GM21360 (cell line): ENCODE data around the gene MPV17L2.
A peak's percentile ranks its signal among the peaks of the same experiment; 100 is the strongest.
"Not testable (repeated sequence)": the region's sequence is repeated elsewhere in the genome, so short reads cannot be mapped to it uniquely, and the experiment has no call there.

Source experiments
- ATAC-seq: cut with Tn5 transposase; IDR thresholded peaks from one replicate; pipeline ENCODE4 v1.9.1; 2021; ENCODE audit warnings: mild to moderate bottlenecking, moderate library complexity; ENCODE audit not compliant: unreplicated experiment

MPV17L2 gene

DNA sequence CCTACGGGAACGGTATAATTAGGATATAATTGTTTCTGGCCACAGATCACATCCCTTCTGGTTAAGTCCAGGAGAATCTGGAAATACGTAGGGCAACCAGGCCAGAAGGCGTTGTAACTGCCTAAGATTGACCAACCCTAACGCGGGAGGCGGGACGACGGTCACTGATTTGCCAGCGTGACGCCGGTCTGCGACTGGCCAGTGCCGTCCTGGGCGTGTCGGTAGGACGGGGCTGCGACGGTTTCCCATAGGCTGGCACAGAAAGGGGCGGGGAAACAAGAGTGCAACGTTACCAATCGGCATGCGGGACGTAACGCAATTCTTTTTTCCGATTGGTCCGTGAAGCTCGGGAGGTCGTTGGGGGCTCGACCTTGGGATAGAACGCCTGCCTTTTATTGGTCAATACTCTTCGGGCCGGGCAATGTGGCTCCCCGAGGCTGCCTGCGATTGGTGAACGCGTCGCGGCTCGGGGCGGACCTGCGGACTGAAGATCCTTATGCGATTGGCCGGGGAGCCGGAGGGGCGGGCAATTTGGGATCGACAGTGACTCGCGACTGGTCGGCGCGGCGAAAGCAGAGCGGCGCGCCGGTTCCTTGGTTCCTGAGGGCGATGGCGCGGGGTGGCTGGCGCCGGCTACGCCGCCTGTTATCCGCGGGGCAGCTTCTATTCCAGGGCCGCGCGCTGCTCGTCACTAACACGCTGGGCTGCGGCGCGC lies at the start of gene MPV17L2:
Gene MPV17L2, plus strand, starts transcription at position 546 of the 715 bp plus-strand sequence. Its CDS starts 64 bp downstream, at position 610.
- ATAC-seq = peak; percentile 74

DNA sequence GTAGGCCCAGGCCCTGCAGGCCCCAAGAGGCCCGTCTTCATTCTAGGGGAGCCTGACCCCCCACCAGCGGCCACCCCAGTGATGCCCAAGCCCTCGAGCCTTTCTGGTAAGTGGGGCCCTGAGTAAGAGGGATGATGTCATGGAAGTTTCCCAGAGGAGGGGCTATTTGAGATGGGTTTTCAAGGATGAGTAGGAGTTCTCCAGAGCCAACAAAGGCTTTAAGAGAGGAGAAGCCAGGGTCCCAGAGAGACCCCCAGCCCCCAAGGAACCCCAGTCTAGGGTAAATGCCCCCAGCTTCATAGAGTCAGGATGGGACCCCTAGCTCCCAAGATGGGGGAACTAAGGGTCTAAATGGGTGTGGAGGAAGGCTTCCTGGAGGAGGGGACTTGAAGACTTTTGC lies 49.1 kb upstream of the MPV17L2 start:
- no peak for ATAC-seq

DNA sequence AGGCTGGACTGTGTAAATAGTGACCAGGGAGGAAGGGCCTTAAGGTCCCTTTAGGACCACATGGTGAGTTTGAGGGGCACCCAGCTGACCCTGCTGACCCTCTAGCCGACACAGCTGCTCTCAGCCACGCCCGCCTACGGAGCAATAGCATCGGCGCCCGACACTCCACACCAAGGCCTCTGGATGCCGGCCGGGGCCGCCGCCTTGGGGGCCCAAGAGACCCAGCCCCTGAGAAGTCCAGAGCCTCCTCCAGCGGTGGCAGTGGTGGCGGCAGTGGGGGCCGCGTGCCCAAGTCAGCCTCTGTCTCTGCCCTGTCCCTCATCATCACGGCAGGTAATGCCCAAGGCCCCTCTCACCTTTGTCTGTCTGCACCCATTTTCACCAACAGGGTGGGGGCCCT lies 48.7 kb upstream of the MPV17L2 start:
- ATAC-seq = no peak

DNA sequence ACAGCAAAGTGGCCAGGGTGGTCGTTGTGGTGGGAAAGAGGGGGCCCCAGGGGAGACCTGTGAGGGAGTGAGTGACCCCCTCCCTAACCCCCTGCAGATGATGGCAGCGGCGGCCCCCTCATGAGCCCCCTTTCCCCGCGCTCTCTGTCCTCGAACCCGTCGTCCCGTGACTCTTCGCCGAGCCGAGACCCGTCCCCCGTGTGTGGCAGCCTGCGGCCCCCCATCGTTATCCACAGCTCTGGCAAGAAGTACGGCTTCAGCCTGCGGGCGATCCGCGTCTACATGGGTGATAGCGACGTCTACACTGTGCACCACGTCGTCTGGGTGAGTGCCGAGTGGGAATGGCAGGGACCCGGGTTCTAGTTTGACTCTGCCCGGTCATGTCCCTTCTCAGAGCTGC lies 48.1 kb upstream of the MPV17L2 start:
- ATAC-seq = no peak

DNA sequence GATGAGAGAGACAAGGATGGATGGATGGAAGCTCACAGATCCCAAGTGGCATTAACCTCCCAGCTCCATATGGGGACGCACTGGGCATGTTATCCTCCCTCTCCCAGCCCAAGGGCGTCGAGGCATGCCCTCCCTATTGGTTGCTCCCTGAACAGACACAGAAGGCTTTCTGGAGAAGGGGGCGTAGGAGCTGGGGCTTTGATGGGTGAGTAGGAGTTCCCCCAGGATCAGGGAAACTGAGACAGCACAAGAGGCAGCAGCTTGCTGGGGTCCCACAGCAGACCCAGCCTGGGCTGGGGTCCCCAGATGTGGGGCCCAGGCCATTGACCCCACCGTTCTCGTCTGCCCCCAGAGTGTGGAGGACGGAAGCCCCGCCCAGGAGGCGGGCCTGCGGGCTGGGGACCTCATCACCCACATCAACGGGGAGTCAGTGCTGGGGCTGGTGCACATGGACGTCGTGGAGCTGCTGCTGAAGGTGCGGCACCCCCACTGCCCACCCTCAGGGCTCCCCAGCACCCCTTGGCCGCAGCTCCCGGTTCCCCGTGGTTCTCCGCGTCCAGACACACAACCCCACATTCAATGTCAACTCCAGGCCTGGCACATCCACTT lies 47.5 kb upstream of the MPV17L2 start:
- no peak for ATAC-seq

DNA sequence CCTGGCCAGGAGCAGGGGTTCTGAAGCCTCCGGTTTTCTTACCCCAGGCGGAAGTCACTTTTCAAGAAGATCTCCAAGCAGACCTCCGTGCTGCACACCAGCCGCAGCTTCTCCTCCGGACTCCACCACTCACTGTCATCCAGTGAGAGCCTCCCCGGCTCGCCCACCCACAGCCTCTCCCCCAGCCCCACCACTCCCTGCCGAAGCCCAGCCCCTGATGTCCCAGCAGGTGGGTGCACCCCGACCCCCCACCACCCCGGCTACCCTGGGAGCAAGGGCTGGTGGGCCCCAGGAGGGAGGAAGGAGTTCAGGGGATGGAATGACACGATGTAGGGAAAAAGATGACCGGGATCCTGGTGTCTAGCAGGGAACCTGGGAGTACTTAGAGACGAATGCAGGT lies 45.6 kb upstream of the MPV17L2 start:
- no peak for ATAC-seq

DNA sequence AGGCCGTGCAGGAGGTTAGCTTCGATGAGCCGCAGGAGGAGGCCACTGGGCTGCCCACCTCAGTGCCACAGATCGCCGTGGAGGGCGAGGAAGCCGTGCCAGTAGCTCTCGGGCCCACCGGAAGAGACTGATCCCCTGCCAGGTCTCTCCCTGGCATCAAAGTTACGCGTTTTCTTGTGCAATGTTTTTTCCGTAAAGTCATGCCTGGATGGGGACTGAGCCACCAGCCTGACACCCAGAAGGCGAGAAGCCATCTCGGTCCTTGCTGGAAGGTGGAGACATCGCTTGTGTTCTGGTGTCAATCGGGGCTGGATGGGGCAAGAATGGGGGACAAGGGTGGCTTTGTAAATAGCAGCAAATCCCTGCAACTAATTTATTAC lies 43.4 kb upstream of the MPV17L2 start:
- ATAC-seq = no peak

DNA sequence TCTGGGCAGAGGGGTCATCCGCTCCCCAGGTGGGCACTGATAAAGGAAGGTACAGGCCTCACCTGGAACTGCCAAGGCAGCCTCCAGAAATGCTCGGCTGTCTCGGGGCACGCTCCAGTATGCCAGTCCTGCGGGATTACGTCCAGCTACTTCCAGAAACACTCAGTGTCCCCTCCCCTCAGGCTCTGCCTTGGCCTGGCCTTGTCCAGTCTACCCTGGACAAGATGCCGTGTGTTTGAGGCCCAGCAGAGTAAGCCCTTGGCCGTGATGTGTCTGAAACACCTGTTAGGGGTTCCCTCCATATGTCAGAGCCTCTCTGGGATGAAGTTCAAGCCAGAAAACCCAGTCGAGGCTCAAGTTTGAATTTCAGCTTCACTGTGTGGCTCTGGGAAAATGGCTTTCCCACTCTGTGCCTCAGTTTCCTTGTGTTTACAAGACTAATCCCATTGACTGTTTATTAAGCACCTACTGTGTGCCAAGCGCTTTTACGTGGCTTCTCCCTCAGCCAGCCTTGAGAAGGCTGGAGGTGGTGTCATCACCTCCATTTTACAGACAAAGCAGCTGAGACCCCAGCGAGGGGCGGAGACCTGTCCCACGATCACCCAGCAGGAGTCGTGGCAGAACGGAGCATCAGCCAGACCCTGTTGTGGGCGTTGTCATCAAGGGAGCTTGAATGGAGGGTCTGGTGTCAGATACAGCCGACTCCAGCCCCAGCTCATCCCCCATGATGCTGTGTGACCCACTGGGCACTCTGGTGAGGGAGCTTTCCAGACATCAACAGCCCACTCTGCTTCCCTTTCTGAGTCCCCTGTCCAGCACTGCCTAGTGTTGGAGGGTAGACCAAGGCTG lies 42.0 kb upstream of the MPV17L2 start:
- ATAC-seq = no peak

DNA sequence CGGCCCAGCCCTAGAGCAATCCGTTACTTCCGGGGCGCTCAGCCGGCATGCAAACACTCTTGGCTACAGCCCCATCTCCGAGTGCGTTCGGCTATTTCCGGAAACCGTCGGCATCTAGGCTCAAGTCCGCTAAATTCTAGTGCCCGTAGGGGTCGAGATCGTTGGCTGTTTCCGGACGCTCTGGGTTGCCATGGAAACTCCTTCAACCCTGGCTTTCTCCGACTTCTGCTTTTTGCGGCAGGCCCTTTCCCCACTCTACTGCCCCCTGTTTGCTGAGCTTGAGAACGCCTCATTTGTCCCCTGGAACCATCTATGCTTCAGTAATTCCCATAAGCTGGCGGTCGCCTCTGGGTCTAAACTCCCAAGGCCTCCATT lies 40.6 kb upstream of the MPV17L2 start:
- ATAC-seq = peak; percentile 50

DNA sequence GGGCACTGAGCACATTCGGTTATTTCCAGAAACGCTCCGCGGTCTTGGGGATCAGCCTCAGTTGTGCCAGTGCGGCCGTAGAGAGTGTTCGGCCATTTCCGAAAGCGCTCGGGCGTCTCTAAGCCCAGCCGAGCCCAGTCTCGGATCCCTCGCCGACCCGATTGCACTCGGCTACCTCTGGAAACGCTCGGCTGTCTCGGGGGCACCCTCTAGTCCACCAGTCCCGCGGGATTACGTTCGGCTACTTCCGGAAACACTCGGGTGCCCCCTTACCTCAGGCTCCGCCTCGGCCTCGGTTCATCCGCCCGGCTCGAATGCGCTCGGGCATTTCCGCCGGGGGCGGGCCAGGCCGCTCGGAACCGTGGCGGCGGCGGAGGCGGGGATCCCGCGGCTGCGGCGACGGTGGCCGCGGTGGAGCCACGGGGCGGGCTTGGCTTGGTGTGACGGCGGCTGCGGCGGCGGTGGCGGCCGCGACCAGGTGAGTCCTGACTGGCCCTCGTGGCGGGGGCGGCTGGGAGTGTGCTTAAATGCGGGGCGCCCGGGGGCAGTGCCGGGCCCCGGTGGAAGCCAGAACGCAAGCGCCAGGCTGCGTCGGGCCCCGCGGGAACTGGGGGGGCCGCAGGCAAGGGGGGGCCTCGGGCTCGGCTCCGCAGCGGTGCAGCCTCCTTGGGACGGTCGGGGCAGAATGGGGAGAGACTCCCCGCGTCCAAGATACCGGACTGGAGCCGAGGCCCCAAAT lies 40.0 kb upstream of the MPV17L2 start, which contains the start of gene PIK3R2:
Gene PIK3R2, plus strand, starts transcription at position 347 of the 739 bp plus-strand sequence. CDS start 2,717 bp downstream, outside the sequence.
- peak; percentile 71 for ATAC-seq

DNA sequence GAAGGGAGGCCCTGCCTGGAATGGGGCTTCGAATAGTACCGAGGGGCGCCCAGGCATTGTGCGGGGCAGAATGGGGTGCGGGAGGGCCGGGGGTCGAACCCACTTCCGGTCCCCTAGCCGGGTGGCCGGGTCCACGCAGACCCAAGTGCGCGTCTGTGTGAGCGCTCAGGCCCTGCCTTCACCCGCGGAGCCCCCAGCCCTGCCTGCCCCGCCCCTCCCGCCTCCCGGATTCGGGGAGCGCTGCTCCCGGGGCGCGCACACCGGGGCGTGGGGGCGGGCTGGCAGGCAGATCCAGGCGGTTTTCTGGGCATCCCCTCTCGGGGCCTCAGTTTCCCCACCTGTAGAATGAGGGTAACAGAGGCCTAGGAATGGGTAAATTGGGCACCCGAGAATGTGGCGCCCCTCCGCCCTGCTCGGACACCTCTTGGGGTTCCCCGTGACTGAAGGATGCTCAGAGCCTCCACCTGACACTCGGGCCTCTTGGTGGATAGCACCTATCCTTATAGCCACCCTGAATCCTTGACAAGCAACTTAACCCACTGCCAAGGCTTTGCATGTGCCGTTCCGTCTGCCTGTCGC lies 39.4 kb upstream of the MPV17L2 start:
- no peak for ATAC-seq

DNA sequence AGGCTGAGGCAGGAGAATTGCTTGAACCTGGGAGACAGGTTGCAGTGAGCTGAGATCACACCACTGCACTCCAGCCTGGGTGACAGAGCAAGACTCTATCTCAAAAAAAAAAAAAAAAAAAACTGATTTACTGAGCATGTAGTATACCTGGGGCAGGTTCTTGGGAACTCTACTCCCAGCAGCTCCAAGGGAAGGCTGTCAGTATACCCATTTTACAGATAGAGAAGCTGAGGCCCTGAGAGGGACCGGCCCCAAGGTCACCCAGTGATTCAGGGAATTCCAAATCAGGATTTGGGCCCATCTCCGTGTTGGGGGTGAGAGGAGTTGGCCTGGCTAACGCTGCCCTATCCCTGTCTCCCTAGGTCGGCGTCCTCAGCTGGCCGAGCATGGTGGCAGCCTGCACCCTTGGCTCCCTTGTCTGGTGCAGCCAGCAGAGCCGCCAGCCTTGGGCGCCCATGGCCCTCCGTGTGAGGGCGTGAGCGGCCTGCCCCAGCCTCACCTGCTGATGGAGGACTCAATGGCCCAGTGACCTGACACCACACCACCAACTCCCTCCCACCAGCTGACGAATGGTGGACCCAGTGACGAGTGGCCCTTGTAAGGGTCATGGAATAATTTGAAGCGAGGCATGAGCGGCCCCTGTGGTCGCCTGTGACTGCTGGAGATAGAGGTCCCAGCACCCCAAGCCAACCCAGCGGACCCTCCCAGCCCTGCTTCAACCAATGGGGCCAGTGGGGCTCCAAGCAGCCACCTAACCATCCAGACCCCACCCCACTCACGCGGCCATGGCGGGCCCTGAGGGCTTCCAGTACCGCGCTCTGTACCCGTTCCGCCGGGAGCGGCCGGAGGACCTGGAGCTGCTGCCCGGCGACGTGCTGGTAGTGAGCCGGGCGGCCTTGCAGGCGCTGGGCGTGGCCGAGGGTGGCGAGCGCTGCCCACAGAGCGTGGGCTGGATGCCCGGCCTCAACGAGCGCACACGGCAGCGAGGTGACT lies 37.6 kb upstream of the MPV17L2 start:
- no peak for ATAC-seq

DNA sequence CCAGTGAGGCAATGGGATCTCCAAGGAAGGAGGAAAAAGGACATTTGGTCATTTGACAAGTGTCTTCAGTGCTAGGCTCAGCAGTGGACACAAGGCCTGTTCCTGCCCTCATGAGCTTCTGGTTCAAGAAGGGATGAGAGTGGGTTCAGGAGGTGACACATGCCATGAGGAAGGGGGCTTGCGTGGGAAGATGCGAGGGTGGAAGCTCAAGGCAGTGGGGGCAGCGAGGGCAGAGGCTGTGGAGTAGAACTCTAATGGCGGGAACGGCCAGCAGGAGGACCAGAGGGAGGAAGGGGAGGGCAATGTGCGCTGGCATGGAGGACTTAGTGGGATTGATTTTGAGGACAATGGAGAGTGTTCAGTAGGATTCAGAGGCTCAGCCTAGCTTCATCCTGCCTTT lies 36.8 kb upstream of the MPV17L2 start:
- ATAC-seq = no peak

DNA sequence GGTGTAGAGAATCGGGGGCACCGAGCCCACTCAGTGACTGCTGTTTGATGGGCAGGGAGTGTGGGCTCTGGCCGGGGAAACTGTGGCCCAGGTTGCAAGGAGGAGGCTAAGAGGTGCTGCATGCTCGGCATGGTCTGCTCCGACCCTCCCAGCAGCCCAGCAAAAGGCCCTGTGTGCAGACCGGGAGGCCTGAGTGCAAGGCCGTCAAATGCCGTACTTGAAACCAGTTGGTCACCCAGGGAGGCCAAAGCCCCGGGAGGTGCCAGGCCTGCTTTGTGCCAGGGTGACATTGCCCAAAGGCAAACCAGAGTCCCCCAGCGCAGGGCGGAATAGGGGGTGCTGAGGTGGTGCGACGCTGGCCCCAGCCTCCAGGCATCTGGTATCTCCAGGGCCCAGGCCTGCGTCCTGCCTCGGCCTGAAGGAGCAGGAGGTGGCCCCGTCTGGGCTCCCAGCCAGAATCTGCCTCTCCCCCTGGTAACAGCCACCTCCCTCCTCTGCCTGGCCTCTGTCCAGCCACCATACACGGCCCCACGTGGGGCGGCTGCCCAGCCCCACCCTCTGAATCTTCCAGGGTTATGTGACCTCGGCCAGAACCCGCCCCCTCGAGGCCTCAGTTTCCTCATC lies 36.1 kb upstream of the MPV17L2 start:
- ATAC-seq = no peak

DNA sequence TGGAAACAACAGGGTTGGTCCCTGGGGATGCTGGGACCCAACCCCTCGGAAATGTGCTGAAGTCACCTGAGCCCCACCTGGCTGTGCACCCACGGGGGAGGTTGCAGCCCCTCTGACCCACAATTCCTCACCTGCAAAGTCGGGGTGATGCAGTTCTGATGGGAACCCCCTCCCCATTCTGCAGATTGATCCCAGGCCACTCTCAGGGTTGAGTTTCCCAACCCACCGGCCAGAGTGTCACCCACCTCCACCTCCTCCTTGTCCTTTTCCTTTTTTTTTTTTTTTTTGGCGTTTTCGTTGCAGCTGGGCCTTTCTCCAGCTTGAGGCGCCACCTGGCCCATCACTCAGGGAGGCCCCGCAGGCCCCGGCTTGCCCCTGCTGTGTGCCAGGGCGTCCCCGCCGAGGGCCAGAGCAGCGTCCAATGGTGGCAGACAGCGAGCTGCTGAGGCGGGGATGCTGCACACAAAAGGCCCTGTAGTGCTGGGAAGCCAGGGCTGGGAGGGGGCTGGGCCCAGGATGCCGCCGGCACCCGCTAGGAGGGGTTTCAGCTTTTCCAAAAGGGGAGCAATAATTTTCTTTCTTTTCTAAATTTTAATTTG lies 35.5 kb upstream of the MPV17L2 start:
- no peak for ATAC-seq

DNA sequence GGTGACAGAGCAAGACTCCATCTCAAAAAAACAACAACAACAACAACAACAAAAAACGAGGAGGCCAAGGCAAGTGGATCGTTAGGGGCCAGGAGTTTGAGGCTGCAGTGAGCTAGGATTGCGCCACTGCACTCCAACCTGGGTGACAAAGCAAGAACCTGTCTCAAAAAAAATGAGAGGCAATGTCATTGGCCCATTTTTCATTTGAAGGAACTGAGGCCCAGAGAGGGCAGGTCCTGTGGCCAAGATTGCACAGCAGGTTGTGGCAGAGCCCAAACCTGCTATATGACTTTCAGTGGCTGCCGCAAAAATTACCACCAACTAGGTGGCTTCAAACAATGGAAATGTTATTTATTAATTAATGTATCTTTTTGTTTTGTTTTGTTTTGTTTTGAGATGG lies 34.6 kb upstream of the MPV17L2 start:
- no peak for ATAC-seq

DNA sequence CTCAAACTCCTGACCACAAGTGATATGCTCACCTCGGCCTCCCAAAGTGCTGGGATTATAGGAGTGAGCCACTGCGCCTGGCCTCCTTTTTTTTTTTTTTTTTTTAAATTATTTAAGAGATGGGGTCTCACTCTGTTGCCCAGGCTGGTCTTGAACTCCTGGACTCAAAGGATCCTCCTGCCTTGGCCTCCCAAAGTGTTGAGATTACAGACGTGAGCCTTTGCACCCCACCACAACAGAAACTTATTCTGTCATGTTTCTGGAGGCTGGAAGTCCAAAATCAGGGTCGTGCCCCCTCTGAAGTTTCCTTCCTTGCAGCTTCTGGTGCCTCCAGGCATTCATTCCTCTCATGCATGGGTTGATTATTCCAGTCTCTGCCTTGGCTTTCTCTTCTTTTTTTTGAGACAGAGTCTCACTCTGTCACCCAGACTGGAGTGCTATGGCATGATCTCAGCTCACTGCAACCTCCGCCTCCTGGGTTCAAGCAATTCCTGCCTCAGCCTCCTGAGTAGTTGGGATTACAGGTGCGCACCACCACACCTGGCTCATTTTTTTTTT lies 33.9 kb upstream of the MPV17L2 start:
- ATAC-seq = not testable (repeated sequence)

DNA sequence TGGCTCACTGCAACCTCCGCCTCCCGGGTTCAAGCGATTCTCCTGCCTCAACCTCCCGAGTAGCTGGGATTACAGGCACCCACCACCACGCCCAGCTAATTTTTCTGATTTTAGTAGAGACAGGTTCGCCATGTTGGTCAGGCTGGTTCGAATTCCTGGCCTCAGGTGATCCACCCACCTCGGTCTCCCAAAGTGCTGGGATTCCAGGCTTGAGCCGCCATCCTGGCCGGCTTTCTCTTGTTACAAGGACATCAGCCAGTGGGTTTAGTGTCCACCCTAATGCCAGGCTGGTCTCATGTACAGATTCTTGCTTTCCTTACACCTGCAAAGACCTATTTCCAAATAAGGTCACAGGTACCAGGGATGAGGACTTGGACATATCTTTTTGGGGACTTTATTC lies 33.2 kb upstream of the MPV17L2 start:
- ATAC-seq = no peak
